Suprapubic skin (tissue), 4 donors: ENCODE data around the gene LRRC1.

ENCODE experiments used
- CTCF ChIP-seq, 2 donors: fragments of 200-600 bp in 1 of 2; fragments of 450-650 bp in 1 of 2; sonication (generic) in 1 of 2; IDR thresholded peaks; one replicate each; pipeline ENCODE4 v1.5.1; 2016 to 2019; ENCODE audit warnings: antibody characterized with exemption in 2 of 2, mild to moderate bottlenecking in 1 of 2, moderate library complexity in 1 of 2
- EP300 ChIP-seq: sonication (generic); formaldehyde crosslinking; IDR thresholded peaks from one replicate; pipeline ENCODE4 v1.6.1; 2017; ENCODE audit warnings: antibody characterized with exemption
- POLR2A ChIP-seq, 2 donors: fragments of 450-650 bp; IDR thresholded peaks; one replicate each; pipeline ENCODE4 v1.6.1; 2017; ENCODE audit warnings: antibody characterized with exemption in 2 of 2, mild to moderate bottlenecking in 2 of 2, moderate library complexity in 2 of 2
- POLR2AphosphoS5 ChIP-seq, 3 donors: sonication (generic); formaldehyde crosslinking; IDR thresholded peaks; one replicate each; pipeline ENCODE4 v1.6.1; 2017; ENCODE audit warnings: antibody characterized with exemption in 3 of 3

- no peak for TF ChIP-seq CTCF (IDR thresholded peaks at IDR 0.05)
- TF ChIP-seq POLR2AphosphoS5 (IDR thresholded peaks at IDR 0.05), result no peak
- TF ChIP-seq POLR2A (IDR thresholded peaks at IDR 0.05), result no peak
- TF ChIP-seq EP300, result no peak
These were observed 36.3 kb upstream of the LRRC1 start for GRCh38 chr6:53758496-53758895.
